ENCODE results near the gene SEPTIN10.

SEPTIN10 gene

DNA sequence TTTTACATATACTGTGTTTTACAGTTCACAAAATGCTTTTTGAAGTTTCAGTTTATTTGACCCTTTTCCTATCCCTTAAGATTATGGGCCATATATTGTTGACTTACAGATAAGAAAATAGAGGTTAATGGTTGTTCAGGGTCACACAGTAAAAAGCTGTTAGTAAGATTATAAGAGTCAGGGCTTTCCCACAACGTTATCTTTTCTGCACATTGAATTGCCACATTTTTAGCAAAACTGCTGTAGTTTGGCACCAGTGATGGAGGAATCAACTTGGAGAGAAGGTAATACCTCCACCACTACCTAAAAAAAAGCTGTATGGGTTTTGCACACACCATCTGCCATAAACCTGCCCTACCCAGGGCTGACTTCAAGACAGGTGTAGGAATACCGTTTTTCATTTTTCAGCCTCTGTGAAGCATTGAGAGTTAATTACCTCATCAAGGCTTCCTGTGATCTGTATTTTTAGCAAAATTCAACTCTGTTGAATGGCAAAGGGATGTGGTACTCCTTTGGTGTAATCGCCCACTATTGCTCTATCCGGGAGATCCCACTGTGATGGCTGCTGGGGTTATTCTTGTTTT, 5.4 kb upstream of the SEPTIN10 start:
- H3K4me3 ChIP-seq (ENCODE audit: control insufficient read depth, low read depth, low read length), result no peak overlapping the region
- no peak for DNase-seq (ENCODE audit: low read depth)
- TF ChIP-seq CTCF (IDR thresholded peaks at IDR 0.05; ENCODE audit: control insufficient read depth, insufficient read depth, low read depth, low read length, missing control alignments), result no peak

- DNase-seq (ENCODE audit: low read depth), result no peak
- H3K4me3 ChIP-seq (ENCODE audit: control insufficient read depth, low read depth, low read length), result no peak overlapping the region
- TF ChIP-seq CTCF (IDR thresholded peaks at IDR 0.05; ENCODE audit: control insufficient read depth, insufficient read depth, low read depth, low read length, missing control alignments), result no peak
Measured at GRCh38 chr2:109616184-109616583, 2.4 kb upstream of the SEPTIN10 start.

GRCh38 chr2:109615637-109616144, 1.9 kb upstream of the SEPTIN10 start:
- H3K4me3 ChIP-seq (ENCODE audit: control insufficient read depth, low read depth, low read length), result peak overlapping the region; percentile 61
- no peak for DNase-seq (ENCODE audit: low read depth)
- TF ChIP-seq CTCF (IDR thresholded peaks at IDR 0.05; ENCODE audit: control insufficient read depth, insufficient read depth, low read depth, low read length, missing control alignments), result no peak

DNA sequence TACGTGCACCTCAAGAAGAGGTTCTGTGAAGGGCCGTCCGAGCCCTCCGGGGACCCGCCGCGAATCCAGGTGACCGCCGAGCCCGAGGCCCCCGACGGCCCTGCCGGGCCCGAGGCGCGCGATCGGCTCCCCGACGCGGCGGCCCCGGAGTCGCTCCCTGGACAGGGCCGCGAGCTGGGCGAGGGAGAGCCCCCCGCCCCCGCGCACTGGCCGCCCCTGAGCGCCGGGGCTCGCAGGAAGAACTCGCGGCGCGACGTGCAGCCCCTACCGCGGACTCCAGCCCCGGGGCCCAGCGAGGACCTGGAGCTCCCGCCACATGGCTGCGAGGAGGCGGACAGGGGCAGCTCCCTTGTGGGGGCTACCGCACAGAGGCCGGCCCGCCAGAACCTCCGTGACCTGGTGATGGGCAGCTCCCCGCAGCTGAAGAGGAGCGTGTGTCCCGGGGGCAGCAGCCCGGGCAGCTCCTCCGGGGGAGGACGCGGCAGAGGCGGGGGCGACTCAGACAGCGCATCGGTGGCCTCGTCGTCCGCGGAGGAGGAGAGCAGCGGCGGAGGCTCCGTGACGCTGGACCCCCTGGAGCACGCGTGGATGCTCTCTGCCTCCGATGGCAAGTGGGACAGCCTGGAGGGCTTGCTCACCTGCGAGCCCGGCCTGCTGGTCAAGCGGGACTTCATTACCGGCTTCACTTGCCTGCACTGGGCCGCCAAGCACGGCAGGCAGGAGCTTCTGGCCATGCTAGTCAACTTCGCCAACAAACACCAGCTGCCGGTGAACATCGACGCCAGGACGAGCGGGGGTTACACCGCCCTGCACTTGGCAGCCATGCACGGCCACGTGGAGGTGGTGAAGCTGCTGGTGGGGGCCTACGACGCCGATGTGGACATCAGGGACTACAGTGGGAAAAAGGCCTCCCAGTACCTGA, 1.2 kb upstream of the SEPTIN10 start:
- no peak for DNase-seq (ENCODE audit: low read depth)
- TF ChIP-seq CTCF (IDR thresholded peaks at IDR 0.05; ENCODE audit: control insufficient read depth, insufficient read depth, low read depth, low read length, missing control alignments), result no peak
- peak overlapping the region; percentile 61 for H3K4me3 ChIP-seq (ENCODE audit: control insufficient read depth, low read depth, low read length)

DNA sequence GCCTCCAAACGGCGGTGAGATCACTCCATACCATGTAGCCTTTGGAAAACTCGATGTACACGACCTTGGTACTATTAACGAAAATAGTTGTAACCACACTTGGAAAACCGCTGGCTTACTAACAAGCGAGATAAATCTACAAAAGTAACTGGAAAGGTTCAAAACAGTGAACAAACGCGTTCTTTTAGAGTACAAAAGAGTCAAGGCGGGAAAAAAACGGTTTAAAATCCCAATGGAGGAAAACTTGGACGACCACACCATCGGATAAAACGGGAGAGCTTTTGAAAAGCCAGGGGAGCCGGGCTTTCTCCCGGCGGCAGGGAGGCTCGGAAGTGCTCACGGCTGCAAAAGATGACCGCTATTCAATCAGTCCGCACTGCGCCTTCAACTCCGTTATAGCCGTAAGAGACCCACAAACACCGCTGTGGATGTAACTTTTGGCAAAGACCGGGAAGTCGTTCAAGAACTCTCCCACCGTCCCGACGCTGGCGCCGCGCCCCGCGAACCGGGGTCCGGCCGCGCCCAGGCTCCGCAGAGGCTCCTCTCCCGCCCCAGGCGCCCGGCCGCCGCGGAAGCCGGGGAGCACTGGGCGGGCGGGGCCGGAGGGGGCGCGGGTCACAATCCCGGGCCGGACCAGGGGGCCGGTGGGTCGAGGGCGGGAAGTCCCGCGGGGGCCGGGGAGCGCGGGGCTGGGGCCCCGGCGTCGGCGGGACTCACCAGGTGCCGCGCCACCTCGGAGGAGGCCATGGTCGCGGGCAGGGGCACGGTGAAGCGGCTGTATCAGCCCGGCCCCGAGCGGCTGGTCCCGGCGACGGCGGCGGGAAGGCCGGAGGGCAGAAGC, 465 bp downstream of the SEPTIN10 start:
- no peak for TF ChIP-seq CTCF (IDR thresholded peaks at IDR 0.05; ENCODE audit: control insufficient read depth, insufficient read depth, low read depth, low read length, missing control alignments)
- DNase-seq (ENCODE audit: low read depth), result no peak
- peak overlapping the region; percentile 41 for H3K4me3 ChIP-seq (ENCODE audit: control insufficient read depth, low read depth, low read length)

DNA sequence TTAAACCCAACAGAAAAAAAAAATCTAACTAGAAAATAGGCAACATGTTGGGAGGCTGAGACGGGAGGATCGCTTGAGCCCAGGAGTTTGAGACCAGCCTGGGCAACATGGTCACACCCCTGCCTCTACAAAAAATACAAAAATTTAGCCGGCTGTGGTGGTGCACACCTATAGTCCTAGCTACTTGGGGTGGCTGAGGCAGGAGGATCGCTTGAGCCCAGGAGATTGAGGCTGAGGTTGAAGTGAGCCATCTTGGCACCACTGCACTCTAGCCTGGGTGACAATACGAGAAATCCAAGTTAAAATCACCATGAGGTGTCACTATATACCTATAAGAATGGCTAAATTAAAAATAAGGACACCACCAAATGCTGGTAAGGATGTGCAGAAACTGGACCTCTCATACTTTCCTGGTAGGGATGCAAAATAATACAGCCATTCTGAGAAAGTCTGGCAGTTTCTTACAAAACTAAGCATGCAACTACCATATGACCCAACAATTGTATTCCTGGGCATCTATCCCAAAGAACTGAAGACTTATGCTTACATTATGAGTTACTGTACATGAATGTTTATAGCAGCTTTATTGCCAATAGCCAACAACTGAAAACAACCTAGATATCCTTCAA, 2.2 kb downstream of the SEPTIN10 start:
- H3K4me3 ChIP-seq (ENCODE audit: control insufficient read depth, low read depth, low read length), result no peak overlapping the region
- DNase-seq (ENCODE audit: low read depth), result peak; percentile 69
- no peak for TF ChIP-seq CTCF (IDR thresholded peaks at IDR 0.05; ENCODE audit: control insufficient read depth, insufficient read depth, low read depth, low read length, missing control alignments)

Data from AG09309 (cell line).